Activated CD8-positive, alpha-beta memory T cell treated with anti-CD3 and anti-CD28 coated beads, Interleukin-2, amount 50 U/mL, for 48 hours (primary cell): ENCODE data around the gene HAPSTR1.

Source experiments
- DNase-seq: peaks from one replicate; pipeline ENCODE4 v3.0.0-alpha.2; 2020

HAPSTR1 gene

DNA sequence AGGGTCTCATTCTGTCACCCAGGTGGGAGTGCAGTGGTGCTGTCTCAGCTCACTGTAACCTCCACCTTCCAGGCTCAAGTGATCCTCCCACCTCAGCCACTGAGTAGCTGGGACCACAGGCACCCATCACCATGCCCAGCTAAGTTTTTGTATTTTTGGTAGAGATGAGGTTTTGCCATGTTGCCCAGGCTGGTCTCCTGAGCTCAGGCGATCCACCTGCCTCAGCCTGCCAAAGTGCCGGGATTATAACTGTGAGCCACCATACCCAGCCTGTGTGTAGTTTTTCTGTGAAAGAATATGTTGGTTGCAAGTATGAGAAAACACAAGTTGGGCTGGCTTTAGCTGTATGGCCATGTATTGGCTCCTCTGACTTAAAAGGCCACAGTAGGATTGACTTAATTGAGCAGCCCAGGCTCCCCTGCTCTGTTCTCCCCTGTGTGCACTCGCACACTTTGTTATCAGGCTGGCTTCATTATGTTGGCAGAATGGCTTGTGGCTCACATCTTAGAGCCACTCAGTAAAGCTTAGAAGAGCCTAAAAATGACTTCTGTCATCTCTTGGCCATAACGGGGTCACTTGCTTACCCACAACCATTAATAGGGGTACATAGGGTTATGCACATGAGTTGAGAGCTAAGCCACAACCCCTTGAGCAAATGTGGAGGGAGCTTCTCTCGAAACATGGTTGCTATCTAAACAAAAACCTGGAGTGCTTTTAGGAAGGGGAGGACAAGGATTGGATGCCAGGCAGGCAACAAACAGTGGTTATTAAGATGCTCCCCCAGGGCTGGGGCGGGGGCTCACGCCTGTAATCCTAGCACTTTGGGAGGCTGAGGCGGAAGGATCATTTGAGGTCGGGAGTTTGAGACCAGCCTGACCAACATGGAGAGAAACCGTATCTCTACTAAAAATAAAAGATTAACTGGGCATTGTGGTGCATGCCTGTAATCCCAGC lies 6.1 kb downstream of the HAPSTR1 start:
- DNase-seq, result no peak

GRCh38 chr16:9098377-9099090 lies 7.1 kb downstream of the HAPSTR1 start:
- DNase-seq, result no peak

DNA sequence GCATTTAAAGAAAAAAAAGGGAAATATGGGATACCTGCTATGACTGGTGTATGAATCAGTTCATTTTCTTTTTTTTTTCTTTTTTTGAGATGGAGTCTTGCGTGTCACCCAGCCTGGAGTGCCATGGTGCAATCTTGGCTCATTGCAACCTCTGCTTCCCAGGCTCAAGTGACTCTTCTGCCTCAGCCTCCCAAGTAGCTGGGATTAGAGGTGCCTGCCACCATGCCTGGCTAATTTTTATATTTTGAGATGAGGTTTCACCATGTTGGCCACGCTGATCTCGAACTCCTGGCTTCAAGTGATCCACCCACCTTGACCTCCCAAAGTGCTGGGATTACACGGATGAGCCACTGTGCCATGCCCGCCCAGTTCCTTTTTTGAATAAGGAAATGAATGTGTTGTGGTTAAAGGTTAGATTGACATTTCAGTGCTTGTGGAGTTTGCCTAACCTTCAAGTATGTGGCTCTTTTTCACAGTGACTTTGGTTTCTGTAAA lies 7.7 kb downstream of the HAPSTR1 start:
- no peak for DNase-seq

- no peak for DNase-seq
Observed at GRCh38 chr16:9102379-9102778, 10.9 kb downstream of the HAPSTR1 start.

DNA sequence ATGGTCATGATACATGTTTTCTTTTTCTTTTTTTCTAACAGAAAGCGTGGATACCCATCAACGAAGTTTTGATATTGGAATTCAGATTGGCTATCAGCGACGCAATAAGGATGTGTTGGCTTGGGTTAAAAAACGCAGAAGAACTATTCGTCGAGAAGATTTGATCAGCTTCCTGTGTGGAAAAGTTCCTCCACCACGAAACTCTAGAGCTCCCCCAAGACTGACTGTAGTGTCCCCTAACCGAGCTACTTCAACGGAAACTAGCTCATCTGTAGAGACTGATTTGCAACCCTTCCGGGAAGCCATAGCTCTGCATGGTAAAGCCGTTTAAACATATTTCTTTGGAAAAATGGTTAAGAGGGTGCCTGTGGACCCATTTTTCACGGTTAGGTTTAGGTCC lies 11.5 kb downstream of the HAPSTR1 start:
- no peak for DNase-seq

GRCh38 chr16:9103546-9103945 lies 12.1 kb downstream of the HAPSTR1 start:
- no peak for DNase-seq

GRCh38 chr16:9105189-9105588 lies 13.7 kb downstream of the HAPSTR1 start:
- DNase-seq, result no peak

- DNase-seq, result no peak
Observed at GRCh38 chr16:9107025-9107970, 15.9 kb downstream of the HAPSTR1 start.

DNA sequence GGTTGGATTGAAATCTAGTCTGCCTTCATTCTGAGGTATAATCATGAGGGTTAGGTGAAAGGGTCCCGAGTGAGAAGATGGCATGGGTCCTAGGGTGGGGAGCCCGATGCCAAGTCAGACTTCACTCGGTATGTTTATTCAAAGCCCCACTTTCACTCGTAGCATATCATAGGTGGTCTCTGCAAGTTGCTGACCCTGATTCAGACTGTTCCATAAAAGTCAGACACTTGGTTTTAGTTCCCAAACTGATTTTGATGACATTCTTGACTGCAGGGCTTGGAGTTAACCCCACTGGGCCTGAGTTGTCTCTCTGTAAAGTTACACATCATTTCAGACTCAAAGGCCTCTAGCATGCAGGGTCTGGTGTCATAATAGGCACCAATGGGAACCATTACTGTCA lies 17.8 kb downstream of the HAPSTR1 start:
- no peak for DNase-seq

GRCh38 chr16:9112166-9112843 lies 20.9 kb downstream of the HAPSTR1 start:
- no peak for DNase-seq

GRCh38 chr16:9112844-9113186 lies 21.4 kb downstream of the HAPSTR1 start:
- DNase-seq, result no peak

DNA sequence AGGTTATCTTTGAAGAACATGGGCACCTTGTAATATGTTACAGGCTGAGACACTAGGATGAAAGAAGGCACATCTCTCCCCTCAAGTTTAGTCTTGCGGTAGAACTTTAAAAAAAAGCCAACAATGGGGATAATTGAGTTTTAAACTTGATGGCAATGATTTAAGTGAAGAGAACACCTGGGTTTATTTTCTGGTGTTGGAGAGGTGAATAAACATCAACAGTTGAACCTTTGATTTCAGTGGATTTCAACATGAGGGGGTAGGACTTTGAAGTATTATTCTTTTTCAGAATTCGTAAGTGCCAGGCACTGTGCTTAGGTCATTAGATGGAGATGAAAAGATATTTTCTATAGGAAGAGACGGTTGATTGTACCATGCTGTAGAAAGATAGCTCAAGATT lies 22.3 kb downstream of the HAPSTR1 start:
- DNase-seq, result no peak

DNA sequence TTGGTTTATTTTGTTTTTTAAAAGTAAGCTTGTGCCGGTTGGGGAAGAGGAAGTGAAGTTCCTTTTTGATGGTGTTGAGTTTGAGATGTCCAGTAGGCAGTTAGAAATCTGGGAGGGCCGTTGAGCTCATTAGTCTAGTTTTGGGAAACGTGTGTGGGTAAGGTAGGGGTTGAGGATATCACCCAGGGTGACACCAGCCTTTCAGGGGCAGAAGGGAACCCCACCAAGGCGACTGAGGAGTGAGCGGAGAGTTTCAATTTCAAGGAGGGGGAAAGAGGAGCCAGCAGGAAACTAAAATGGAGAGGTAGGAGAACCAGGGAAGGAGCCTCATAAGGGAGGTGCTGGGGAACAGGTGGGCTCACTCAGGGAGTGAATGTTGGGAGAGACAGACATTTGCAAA lies 22.7 kb downstream of the HAPSTR1 start:
- no peak for DNase-seq

DNA sequence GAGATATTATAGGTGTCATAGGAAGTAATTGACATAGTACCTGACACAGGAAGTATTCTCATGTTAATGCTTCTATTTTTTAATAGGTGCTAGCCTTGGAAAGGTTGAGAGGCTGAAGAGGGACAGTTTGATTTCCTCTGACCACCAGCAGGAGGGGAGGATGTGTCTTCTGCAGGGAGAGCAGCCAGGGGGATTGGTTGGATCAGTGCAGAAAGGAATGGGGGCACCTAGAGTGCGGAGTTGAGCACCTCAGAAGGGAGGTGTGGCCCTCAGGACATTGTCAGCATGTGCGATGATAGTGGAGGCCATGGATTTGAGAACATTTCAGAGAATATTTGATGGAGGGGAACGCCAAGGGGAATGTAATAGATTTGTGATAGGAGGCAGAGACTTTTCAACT lies 23.4 kb downstream of the HAPSTR1 start:
- no peak for DNase-seq

DNA sequence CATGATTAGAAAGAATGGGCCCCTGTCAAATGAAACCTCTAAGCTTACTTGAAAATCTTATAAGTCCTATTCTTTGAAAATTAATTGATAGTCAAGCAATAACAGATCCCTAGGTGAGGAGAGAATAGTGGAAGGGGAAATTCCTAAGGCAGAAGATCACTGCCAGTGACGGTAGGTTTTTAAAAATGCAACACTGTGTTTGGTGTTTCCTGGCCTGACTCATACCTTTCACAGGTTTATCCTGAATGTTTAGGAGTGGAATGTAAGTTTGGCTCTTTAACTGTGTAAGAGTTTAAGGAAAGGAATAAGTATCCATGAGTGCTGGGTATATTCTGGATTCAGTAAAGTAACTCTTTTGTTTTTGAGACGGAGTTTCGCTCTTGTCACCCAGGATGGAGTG lies 23.8 kb downstream of the HAPSTR1 start:
- no peak for DNase-seq

GRCh38 chr16:9116141-9116540 lies 24.7 kb downstream of the HAPSTR1 start:
- DNase-seq, result no peak

GRCh38 chr16:9118170-9118569 lies 26.7 kb downstream of the HAPSTR1 start:
- DNase-seq, result no peak

DNA sequence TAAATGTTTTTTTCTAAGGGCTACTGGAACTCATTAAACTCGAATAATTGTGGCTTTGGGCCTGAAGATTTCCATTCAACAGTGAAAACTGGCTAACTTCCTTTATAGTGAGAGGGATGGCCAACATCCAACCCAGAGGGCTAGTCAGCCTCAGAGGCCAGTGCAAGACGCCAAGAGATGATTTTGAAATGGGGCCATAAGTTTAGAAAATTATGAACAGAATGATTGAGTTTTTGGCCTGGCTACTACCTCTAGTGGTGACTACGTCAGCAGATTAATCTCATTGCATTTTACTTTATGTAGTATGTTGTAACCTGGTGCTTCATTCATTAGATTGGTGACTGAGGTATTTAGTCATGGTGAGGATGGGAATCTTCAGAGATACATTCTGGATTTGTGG lies 28.4 kb downstream of the HAPSTR1 start:
- DNase-seq, result no peak

- DNase-seq, result no peak
Observed at GRCh38 chr16:9122342-9122741, 30.9 kb downstream of the HAPSTR1 start.

GRCh38 chr16:9122969-9123368 lies 31.5 kb downstream of the HAPSTR1 start:
- no peak for DNase-seq

- no peak for DNase-seq
Observed at GRCh38 chr16:9123401-9123800, 32.0 kb downstream of the HAPSTR1 start.

- no peak for DNase-seq
Observed at GRCh38 chr16:9123871-9124270, 32.4 kb downstream of the HAPSTR1 start.
